ENCODE data around the gene PSEN2.

PSEN2 gene

GRCh38 chr1:226904772-226905171, 34.4 kb downstream of the PSEN2 start:
- no peak for TF ChIP-seq SPI1 (IDR thresholded peaks at IDR 0.05; ENCODE audit: borderline replicate concordance, low read depth)
- no peak for TF ChIP-seq GABPA (IDR thresholded peaks at IDR 0.05; ENCODE audit: low read depth)
- no peak for TF ChIP-seq CTCF (IDR thresholded peaks at IDR 0.05; ENCODE audit: insufficient read depth, low read length)
- TF ChIP-seq REST (IDR thresholded peaks at IDR 0.05; ENCODE audit: insufficient replicate concordance, low read depth): no peak
- TF ChIP-seq POLR2AphosphoS5 (IDR thresholded peaks at IDR 0.05; ENCODE audit: low read depth): no peak
- H3K27me3 ChIP-seq (ENCODE audit: insufficient read depth, poor library complexity, severe bottlenecking): no peaks in the 10 kb centered on the region
- no peak overlapping the region for H3K27ac ChIP-seq (replicated peaks)
- H3K4me3 ChIP-seq (replicated peaks; ENCODE audit: insufficient read depth, low read length): no peak overlapping the region
- no peak for DNase-seq (ENCODE audit: low read depth in 1 of 2, low spot score in 1 of 2)

- TF ChIP-seq CTCF (IDR thresholded peaks at IDR 0.05; ENCODE audit: insufficient read depth, low read length) (no peak), POLR2AphosphoS5 (IDR thresholded peaks at IDR 0.05; ENCODE audit: low read depth) (no peak), REST (IDR thresholded peaks at IDR 0.05; ENCODE audit: insufficient replicate concordance, low read depth) (no peak), GABPA (IDR thresholded peaks at IDR 0.05; ENCODE audit: low read depth) (no peak), SPI1 (IDR thresholded peaks at IDR 0.05; ENCODE audit: borderline replicate concordance, low read depth) (no peak)
- no peak for DNase-seq (ENCODE audit: low read depth in 1 of 2, low spot score in 1 of 2)
- no peak overlapping the region for H3K4me3 ChIP-seq (replicated peaks; ENCODE audit: insufficient read depth, low read length)
- H3K27me3 ChIP-seq (ENCODE audit: insufficient read depth, poor library complexity, severe bottlenecking): no peaks in the 10 kb centered on the region
- no peak overlapping the region for H3K27ac ChIP-seq (replicated peaks)
These were observed 38.0 kb downstream of the PSEN2 start for GRCh38 chr1:226908419-226908818.

GRCh38 chr1:226908913-226909312, 38.5 kb downstream of the PSEN2 start:
- DNase-seq (ENCODE audit: low read depth in 1 of 2, low spot score in 1 of 2): no peak
- H3K27ac ChIP-seq (replicated peaks): no peak overlapping the region
- no peaks in the 10 kb centered on the region for H3K27me3 ChIP-seq (ENCODE audit: insufficient read depth, poor library complexity, severe bottlenecking)
- TF ChIP-seq POLR2AphosphoS5 (IDR thresholded peaks at IDR 0.05; ENCODE audit: low read depth): no peak
- no peak overlapping the region for H3K4me3 ChIP-seq (replicated peaks; ENCODE audit: insufficient read depth, low read length)

GRCh38 chr1:226912587-226913176, 42.3 kb downstream of the PSEN2 start:
- Histone ChIP-seq H3K27me3 (ENCODE audit: insufficient read depth, poor library complexity, severe bottlenecking) (no peaks in the 10 kb centered on the region), H3K27ac (replicated peaks) (no peak overlapping the region), H3K4me3 (replicated peaks; ENCODE audit: insufficient read depth, low read length) (no peak overlapping the region)
- peak; percentile 44 for TF ChIP-seq CTCF (IDR thresholded peaks at IDR 0.05; ENCODE audit: insufficient read depth, low read length)
- TF ChIP-seq GABPA (IDR thresholded peaks at IDR 0.05; ENCODE audit: low read depth): no peak
- DNase-seq (ENCODE audit: low read depth in 1 of 2, low spot score in 1 of 2): peak; percentile 11 to 67
